Sigmoid colon (tissue), 4 donors: Measurements from ENCODE around the gene PDGFRA.

Source experiments
- CTCF ChIP-seq, 4 experiments: fragments of 450-650 bp in 3 of 4; fragments of 200-600 bp in 1 of 4; IDR thresholded peaks; one replicate each; pipeline ENCODE4 v1.5.1; 2016 to 2019; ENCODE audit warnings: antibody characterized with exemption in 4 of 4, mild to moderate bottlenecking in 3 of 4, moderate library complexity in 2 of 4
- EP300 ChIP-seq, 4 donors: sonication (generic); formaldehyde crosslinking; IDR thresholded peaks; one replicate each; pipeline ENCODE4 v1.6.1; 2017; ENCODE audit warnings: antibody characterized with exemption in 4 of 4
- POLR2A ChIP-seq, 2 donors: fragments of 450-650 bp; IDR thresholded peaks; one replicate each; pipeline ENCODE4 v1.6.1; 2016; ENCODE audit warnings: antibody characterized with exemption in 2 of 2, mild to moderate bottlenecking in 2 of 2, moderate library complexity in 2 of 2
- POLR2AphosphoS5 ChIP-seq, 4 donors: sonication (generic); formaldehyde crosslinking; IDR thresholded peaks; one replicate each; pipeline ENCODE4 v1.6.1; 2017; ENCODE audit warnings: antibody characterized with exemption in 4 of 4

- TF ChIP-seq CTCF (IDR thresholded peaks at IDR 0.05) (no peak), POLR2A (IDR thresholded peaks at IDR 0.05) (no peak), EP300 (IDR thresholded peaks at IDR 0.05) (no peak), POLR2AphosphoS5 (IDR thresholded peaks at IDR 0.05) (no peak)
These were observed 79.0 kb downstream of the PDGFRA start for GRCh38 chr4:54308110-54308509.
